ENCODE results near the gene NPBWR2. TPM values are rescaled to one million over a fixed set of nuclear protein-coding genes. Genes with fewer than 3 reads are reported as not detected.

NPBWR2 gene
- total and polyA plus RNA-seq, 8 donors = not detected

GRCh38 chr20:64084685-64085152 lies 22.6 kb downstream of the NPBWR2 start:
- ATAC-seq (peak in 2 of 4 donors; percentile 14 to 23), DNase-seq (no peak), FAIRE-seq (no peak)
- intact Hi-C loops (cut with DNase I) = no loop called here
- TF ChIP-seq CTCF (IDR thresholded peaks at IDR 0.05) = no peak
- WGBS, 2 donors = 5 to 9% methylated on average over 22 to 23 of the region's 23 CpGs
- Histone ChIP-seq H3K4me3 (no peak overlapping the region), H3K4me1 (peaks cover 0 to 5% (median 5%) of the 10 kb centered on the region in 3 donors), H3K36me3 (no peaks in the 10 kb centered on the region), H3K27ac (no peak overlapping the region), H3K27me3 (no peaks in the 10 kb centered on the region), H3K9me3 (no peaks in the 10 kb centered on the region)

DNA sequence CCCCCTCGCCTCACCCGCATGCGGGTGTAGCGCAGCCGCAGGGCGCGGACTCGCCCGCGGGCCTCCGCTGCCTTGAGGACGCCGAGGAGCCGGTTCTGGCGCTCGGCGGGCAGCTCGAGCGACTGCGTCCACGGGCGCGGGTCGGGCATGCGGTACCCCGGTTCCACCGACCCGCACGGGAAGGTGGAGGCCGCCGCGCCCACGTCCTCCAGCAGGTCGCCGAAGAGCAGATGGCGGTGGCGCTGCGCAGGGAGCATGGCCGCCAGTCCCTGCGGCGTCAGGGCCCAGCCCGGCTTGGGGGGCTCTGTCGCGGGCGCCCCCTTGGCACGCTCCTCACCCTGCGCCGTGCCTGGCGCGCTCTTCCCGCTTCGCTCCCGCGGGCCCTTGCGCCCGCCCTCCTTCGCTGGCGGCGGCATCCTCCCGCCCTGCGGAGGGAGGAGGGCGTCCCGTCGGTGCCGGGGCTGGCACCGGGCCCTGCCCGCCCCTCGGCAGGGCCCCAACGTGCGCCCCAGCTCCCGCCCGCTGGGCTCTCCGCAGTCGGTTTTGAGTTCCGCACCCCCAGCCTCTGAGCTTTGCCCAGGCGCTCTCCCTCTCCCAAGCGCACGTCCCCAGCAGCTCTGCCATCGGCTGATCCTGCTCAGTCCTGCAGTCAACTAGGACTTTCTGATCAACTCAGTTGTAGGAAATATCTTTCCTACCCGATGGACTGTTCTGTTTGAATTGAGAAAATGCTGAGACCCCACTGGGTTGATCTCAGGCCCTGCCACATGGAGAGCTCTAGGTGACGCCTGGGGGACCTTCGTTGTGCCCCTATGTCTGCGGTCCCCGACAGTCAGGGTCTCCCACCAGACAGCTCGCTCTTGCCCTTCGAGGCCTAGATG lies 23.3 kb downstream of the NPBWR2 start, which contains the start of gene LKAAEAR1:
TSS of gene LKAAEAR1 (minus strand) at position 595 of the 881 bp plus-strand sequence. CDS start at position 416, 179 bp downstream.
- intact Hi-C loops (cut with DNase I) = no loop called here
- 4% methylated on average over 61 to 86 of the region's 86 CpGs for WGBS, 2 donors
- Histone ChIP-seq H3K9me3 (no peaks in the 10 kb centered on the region), H3K27me3 (no peaks in the 10 kb centered on the region), H3K4me3 (peak within 1 kb of the TSS; percentile 39 to 69 (median 50)), H3K27ac (no peak within 1 kb of the TSS), H3K36me3 (no peaks in the 10 kb centered on the region), H3K4me1 (peaks cover 3 to 6% (median 5%) of the 10 kb centered on the region in 3 donors)
- no peak for FAIRE-seq
- ATAC-seq = peak in 1 of 4 donors; percentile 5
- no peak for DNase-seq
- TF ChIP-seq CTCF (IDR thresholded peaks at IDR 0.05) = no peak

GRCh38 chr20:64083378-64083803 lies 24.0 kb downstream of the NPBWR2 start:
- ATAC-seq = peak; percentile 58 to 72 (median 71)
- 0 to 1% methylated on average over 43 to 52 of the region's 52 CpGs for WGBS, 2 donors
- intact Hi-C loops (cut with DNase I) = no loop called here
- H3K27me3 ChIP-seq = no peaks in the 10 kb centered on the region
- no peak overlapping the region for H3K27ac ChIP-seq
- TF ChIP-seq CTCF (IDR thresholded peaks at IDR 0.05) = peak in 3 of 4 donors; percentile 29 to 47 (median 32)
- H3K4me3 ChIP-seq = peak overlapping the region; percentile 39 to 69 (median 50)
- H3K9me3 ChIP-seq = no peaks in the 10 kb centered on the region
- peak in 5 of 6 donors; percentile 63 to 90 (median 66) for DNase-seq
- H3K4me1 ChIP-seq = peaks cover 5 to 13% (median 6%) of the 10 kb centered on the region in 3 donors
- FAIRE-seq = no peak
- no peaks in the 10 kb centered on the region for H3K36me3 ChIP-seq

GRCh38 chr20:64082820-64083377 lies 24.5 kb downstream of the NPBWR2 start:
- Histone ChIP-seq H3K4me3 (peak overlapping the region in 3 of 4 donors; percentile 48 to 69 (median 52)), H3K27me3 (no peaks in the 10 kb centered on the region), H3K4me1 (peaks cover 5 to 15% (median 6%) of the 10 kb centered on the region in 3 donors), H3K36me3 (no peaks in the 10 kb centered on the region), H3K9me3 (no peaks in the 10 kb centered on the region), H3K27ac (no peak overlapping the region)
- no peak for TF ChIP-seq CTCF (IDR thresholded peaks at IDR 0.05)
- intact Hi-C loops (cut with DNase I) = no loop called here
- WGBS, 2 donors = 29 to 31% methylated on average over 12 to 13 of the region's 13 CpGs
- ATAC-seq = no peak
- DNase-seq = no peak
- FAIRE-seq = no peak

All from pancreas (tissue), 10 donors.